ENCODE data around the gene PARP1. TPM values are rescaled to one million over a fixed set of nuclear protein-coding genes. Genes with fewer than 3 reads are reported as not detected.
A peak's percentile ranks its signal among the peaks of the same experiment; 100 is the strongest.

Gene PARP1
- total RNA-seq, 1 experiment from 2014 or later: 213 TPM

- Histone ChIP-seq H3K9me3 (ENCODE audit: control insufficient read depth in 1 of 2, insufficient read depth in 1 of 2, low read depth in 1 of 2, low read length in 2 of 2) (no peaks in the 10 kb centered on the region), H3K27me3 (ENCODE audit: insufficient read depth, low read length) (no peaks in the 10 kb centered on the region), H2AFZ (ENCODE audit: low read depth, low read length, poor library complexity, severe bottlenecking) (no peak overlapping the region), H4K20me1 (ENCODE audit: insufficient read depth) (peaks cover 3% of the 10 kb centered on the region; the same call in 1 of the 2 replicates), H3K4me3 (replicated peaks in 1 of 2; ENCODE audit: low read depth in 1 of 2, low read length in 2 of 2) (no peak overlapping the region), H3K27ac (ENCODE audit: low read depth, low read length) (no peak overlapping the region), H3K9ac (ENCODE audit: low read length) (no peak overlapping the region), H3K9me2 (ENCODE audit: insufficient read depth) (no peaks in the 10 kb centered on the region), H3K79me2 (ENCODE audit: insufficient read depth, low read length) (peaks cover 88% of the 10 kb centered on the region), H3K36me3 (ENCODE audit: control insufficient read depth in 1 of 2, insufficient read depth in 2 of 2, low read length in 2 of 2) (peaks cover 18 to 37% of the 10 kb centered on the region in 2 experiments), H3K4me2 (ENCODE audit: low read length) (peak overlapping the region; percentile 9; the same call in 1 of the 2 replicates), H3K4me1 (ENCODE audit: control insufficient read depth in 1 of 2, insufficient read depth in 2 of 2, low read length in 2 of 2) (peaks cover 5 to 34% of the 10 kb centered on the region in 2 experiments; a peak in 3 of 4 replicates)
- RAD21 ChIA-PET (ENCODE audit: low non-redundant PET in 1 of 2, low total read pairs in 2 of 2, uncharacterized antibody in 2 of 2, unreplicated experiment in 2 of 2): no interaction called here
- CTCF ChIA-PET: interaction anchor here (1.0 to 1.3 kb wide), 2 partner anchors 10 to 21 kb away, joined by 3 read pairs; no protein-coding TSS in a partner anchor
- no peak for DNase-seq (ENCODE audit: low read depth, low spot score)
- intact Hi-C loops (cut with micrococcal nuclease): no loop called here
- no TSS peak for BruUV-seq (replicated peaks)
- POLR2A ChIA-PET: no interaction called here
- ATAC-seq: peak; percentile 17; the same call in 1 of the 2 replicates
- peak; percentile 24; the same call in 1 of the 2 replicates for TF ChIP-seq RAD21 (IDR thresholded peaks at IDR 0.05; ENCODE audit: low read depth)
- TF ChIP-seq CBX3 (IDR thresholded peaks at IDR 0.05; ENCODE audit: low read depth): no peak
- TF ChIP-seq CTCF (IDR thresholded peaks at IDR 0.05 in 2 of 3, conservative IDR thresholded peaks at IDR 0.05 in 1 of 3; ENCODE audit: borderline replicate concordance in 1 of 3, insufficient read depth in 1 of 3, low read depth in 2 of 3, low read length in 2 of 3): peak in 1 of 3 experiments; percentile 37; a peak in 3 of 6 replicates
These were observed 4.5 kb downstream of the PARP1 start for GRCh38 chr1:226403201-226404034.

GRCh38 chr1:226402739-226403165 is 5.1 kb downstream of the PARP1 start:
- Histone ChIP-seq H3K9ac (ENCODE audit: low read length) (no peak overlapping the region), H3K4me1 (ENCODE audit: control insufficient read depth in 1 of 2, insufficient read depth in 2 of 2, low read length in 2 of 2) (peaks cover 4 to 31% of the 10 kb centered on the region in 2 experiments; a peak in 3 of 4 replicates), H3K9me3 (ENCODE audit: control insufficient read depth in 1 of 2, insufficient read depth in 1 of 2, low read depth in 1 of 2, low read length in 2 of 2) (no peaks in the 10 kb centered on the region), H3K4me2 (ENCODE audit: low read length) (no peak overlapping the region), H4K20me1 (ENCODE audit: insufficient read depth) (peaks cover 3% of the 10 kb centered on the region; the same call in 1 of the 2 replicates), H3K36me3 (ENCODE audit: control insufficient read depth in 1 of 2, insufficient read depth in 2 of 2, low read length in 2 of 2) (peaks cover 21 to 38% of the 10 kb centered on the region in 2 experiments), H3K79me2 (ENCODE audit: insufficient read depth, low read length) (peaks cover 94% of the 10 kb centered on the region), H3K4me3 (replicated peaks in 1 of 2; ENCODE audit: low read depth in 1 of 2, low read length in 2 of 2) (no peak overlapping the region), H3K27me3 (ENCODE audit: insufficient read depth, low read length) (no peaks in the 10 kb centered on the region), H3K27ac (ENCODE audit: low read depth, low read length) (no peak overlapping the region), H3K9me2 (ENCODE audit: insufficient read depth) (no peaks in the 10 kb centered on the region), H2AFZ (ENCODE audit: low read depth, low read length, poor library complexity, severe bottlenecking) (no peak overlapping the region)
- no TSS peak for BruUV-seq (replicated peaks)
- ChIA-PET RAD21 (ENCODE audit: low non-redundant PET in 1 of 2, low total read pairs in 2 of 2, uncharacterized antibody in 2 of 2, unreplicated experiment in 2 of 2) (no interaction called here), CTCF (no interaction called here), POLR2A (no interaction called here)
- no peak for ATAC-seq
- intact Hi-C loops (cut with micrococcal nuclease): no loop called here
- no peak for DNase-seq (ENCODE audit: low read depth, low spot score)
- TF ChIP-seq RAD21 (IDR thresholded peaks at IDR 0.05; ENCODE audit: low read depth) (no peak), ZNF274 (IDR thresholded peaks at IDR 0.05; ENCODE audit: low read depth, low read length) (no peak), SRF (IDR thresholded peaks at IDR 0.05; ENCODE audit: low read depth) (no peak), SIN3A (IDR thresholded peaks at IDR 0.05; ENCODE audit: low read depth) (no peak), ZBTB33 (IDR thresholded peaks at IDR 0.05; ENCODE audit: extremely low read depth, insufficient replicate concordance, low read length) (no peak), MAX (IDR thresholded peaks at IDR 0.05) (no peak), JUND (IDR thresholded peaks at IDR 0.05) (no peak)

Data from HCT116 (cell line).